Measurements from ENCODE around the gene RIPK1.
"Not testable (repeated sequence)": the region's sequence is repeated elsewhere in the genome, so short reads cannot be mapped to it uniquely, and the experiment has no call there.

Gene RIPK1

DNA sequence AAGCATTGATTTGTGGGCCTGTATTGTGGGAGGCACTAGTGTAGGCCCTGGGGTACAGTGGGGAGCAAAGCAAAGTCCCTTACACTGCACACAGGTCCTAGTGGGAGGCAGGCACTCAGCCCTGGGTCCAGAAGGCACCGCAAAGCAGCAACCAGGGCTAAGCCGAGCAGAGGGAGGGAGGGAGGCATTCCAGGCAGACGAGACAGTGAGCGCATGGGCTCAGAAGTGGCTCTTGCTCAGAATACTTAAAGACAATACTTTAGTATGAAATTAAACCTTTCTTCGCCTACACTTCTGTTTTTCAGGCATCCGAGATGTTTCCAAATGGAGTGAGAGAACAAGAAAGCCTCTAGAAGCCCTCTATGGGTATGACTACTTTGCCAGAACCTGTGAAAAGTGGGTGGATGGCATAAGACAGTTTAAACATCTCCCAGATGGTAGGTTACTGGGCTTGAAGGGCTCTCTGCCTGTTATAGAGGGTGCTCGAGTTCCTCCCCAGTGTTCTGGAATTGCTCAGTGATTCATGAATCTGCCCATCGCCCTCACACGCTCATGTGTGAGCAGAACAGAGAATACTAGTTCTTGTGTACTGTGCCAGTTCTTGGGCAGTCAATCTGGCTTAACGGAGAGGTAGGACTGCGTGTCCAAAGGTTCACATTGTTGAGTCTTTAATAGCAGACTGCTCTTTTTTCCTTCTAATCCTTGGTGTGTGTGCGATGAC is 68.9 kb downstream of the RIPK1 start:
- DNase-seq, result no peak

GRCh38 chr6:3137873-3138272 is 69.6 kb downstream of the RIPK1 start:
- DNase-seq, result not testable (repeated sequence)

GRCh38 chr6:3138341-3138740 is 70.0 kb downstream of the RIPK1 start:
- no peak for DNase-seq

GRCh38 chr6:3139090-3139903 is 71.0 kb downstream of the RIPK1 start:
- DNase-seq, result peak; percentile 11

DNA sequence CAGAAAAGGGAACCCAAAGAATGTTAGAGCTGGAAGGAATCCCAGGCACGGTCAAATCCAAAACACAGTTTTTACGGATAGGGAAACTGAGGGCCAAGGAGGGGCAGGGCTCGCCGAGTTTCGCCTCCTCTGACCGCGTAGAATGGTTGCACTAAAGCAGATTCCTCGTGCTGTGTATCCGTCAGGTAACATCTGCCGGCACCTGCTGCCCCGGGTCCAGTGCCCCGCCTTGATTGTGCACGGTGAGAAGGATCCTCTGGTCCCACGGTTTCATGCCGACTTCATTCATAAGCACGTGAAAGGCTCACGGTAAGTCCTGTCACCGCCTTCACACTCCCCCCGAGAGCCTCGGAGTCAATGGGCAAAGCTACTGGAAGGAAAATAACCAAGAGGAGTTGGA is 71.9 kb downstream of the RIPK1 start:
- no peak for DNase-seq

DNA sequence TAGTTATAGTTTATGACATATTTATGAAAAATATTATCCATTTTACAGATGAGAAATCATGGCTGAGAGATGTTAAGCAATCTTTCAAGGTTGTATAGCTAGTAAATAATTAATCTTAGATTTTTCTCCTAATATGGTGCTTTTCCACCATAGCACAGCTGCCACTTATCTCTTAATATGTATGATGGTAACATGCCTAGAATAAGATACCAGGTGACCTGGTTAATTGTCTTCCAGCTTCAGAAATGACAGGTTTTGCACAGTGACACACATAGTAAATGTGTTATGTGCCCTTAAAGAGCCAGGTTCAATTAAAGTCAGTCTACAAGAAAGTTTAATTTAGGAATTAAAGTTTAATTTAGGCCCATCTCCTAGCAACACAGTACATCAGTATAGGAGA is 74.2 kb downstream of the RIPK1 start:
- no peak for DNase-seq

DNA sequence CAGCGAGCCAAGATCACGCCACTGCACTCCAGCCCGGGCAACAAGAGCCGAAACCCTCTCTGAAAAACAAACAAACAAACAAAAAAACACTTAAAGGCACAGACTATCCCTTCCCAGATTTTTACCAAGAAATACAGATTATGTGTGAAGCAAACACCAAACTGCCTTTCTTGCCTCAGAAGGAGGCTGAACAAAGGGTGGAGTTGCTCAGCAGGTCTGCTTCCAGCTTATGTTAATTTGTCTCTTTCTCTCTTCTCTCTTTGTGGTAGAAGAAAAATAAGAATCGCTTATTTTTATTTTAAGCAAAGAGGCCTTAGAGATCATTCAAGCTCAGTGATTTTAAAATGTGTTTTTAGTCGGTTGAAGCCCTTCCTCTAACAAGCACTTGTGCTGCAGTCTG is 74.9 kb downstream of the RIPK1 start:
- no peak for DNase-seq

GRCh38 chr6:3144571-3144970 is 76.3 kb downstream of the RIPK1 start:
- DNase-seq, result no peak

DNA sequence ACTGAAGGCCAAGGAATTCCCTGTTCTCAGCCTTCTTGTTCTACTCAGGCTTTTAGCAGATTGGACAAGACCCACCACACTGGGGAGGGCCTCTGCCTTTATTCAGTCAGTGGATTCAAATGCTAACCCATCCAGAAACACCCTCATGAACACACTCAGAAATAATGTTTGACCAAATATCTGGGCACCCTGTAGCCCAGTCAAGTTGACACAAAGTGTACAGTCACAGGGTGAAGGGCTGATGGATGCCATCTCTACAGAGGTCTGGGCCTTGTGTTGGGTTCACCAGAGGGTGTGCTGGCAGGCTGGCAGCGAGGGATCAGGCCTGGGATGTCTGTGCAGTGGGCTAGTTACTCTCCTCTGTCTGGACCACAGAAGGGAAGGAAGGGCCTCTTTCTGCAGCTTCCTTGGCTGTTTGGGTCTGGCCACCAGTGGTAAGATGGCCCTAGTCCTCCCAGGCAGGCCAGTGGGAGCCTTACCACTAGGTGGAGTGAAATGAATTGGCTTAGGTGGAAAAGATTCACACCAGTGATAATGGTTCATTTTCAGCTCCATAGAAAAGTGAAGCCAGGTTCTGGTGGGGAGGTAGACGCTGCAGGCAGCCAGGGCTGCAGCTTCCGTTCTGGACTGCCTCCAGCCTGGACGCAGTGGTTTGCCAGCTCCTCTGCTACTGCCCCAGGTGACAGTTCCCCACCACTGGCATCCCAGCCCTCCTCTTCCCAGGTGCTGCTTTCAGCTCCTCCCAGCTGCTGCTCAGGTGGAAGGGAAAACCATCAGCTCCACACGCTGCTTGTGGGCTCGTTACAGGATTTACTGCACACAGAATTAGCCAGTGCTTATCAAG is 79.8 kb downstream of the RIPK1 start:
- DNase-seq, result no peak

DNA sequence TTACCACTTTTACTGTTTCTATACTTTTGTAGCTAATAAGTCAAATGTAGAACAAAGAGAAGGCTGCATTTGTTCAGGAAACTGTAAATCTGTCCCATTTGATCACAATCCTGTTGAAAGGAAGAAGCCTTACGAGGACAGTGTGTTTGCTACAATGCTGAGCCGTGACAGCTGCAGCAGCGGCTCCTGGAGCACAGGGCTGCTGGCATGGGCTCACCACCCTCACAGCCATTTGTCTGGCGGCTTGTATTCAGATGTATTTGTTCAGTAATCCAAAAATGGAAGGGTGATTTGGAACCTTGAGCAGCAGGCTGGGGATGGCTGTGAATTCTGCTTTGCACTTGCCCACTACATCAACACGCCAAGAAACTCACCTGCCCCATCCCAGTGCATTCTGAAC is 83.4 kb downstream of the RIPK1 start:
- no peak for DNase-seq

DNA sequence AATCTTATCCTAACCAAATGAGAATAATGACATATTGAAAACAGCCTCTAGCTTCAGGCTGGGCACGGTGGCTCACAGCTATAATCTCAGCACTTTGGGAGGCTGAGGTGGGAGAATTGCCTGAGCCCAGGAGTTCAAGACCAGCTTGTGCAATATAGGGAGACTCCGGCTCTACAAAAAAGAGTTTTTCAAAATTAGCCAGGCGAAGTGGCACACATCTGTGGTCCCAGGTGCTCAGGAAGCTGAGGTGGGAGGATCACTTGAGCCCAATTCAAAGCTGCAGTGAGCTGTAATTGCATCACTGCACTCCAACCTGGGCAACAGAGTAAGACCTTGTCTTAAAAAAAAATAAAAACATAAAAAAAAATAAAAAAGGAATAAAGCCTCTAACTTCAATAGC is 84.4 kb downstream of the RIPK1 start:
- no peak for DNase-seq

DNA sequence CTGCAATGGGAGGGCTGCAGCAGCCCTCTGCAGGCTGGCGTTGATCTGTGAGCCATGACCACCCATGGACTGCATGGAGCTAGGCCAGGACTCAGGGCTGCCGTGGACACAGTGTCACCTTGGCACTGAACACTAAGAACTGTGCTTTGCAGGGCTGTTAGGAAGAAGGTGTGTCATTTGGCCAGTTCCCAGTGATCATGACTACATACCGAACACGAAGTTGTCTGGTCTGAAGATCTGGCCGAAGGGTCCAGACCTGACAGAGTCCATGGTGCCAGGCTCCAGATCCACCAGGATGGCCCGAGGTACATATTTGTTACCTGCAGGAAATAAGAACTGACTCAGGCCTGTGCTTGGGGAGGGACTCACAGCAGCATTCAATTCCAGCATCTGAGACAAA is 87.1 kb downstream of the RIPK1 start:
- not testable (repeated sequence) for DNase-seq

GRCh38 chr6:3156184-3157130 is 88.2 kb downstream of the RIPK1 start:
- not testable (repeated sequence) for DNase-seq

DNA sequence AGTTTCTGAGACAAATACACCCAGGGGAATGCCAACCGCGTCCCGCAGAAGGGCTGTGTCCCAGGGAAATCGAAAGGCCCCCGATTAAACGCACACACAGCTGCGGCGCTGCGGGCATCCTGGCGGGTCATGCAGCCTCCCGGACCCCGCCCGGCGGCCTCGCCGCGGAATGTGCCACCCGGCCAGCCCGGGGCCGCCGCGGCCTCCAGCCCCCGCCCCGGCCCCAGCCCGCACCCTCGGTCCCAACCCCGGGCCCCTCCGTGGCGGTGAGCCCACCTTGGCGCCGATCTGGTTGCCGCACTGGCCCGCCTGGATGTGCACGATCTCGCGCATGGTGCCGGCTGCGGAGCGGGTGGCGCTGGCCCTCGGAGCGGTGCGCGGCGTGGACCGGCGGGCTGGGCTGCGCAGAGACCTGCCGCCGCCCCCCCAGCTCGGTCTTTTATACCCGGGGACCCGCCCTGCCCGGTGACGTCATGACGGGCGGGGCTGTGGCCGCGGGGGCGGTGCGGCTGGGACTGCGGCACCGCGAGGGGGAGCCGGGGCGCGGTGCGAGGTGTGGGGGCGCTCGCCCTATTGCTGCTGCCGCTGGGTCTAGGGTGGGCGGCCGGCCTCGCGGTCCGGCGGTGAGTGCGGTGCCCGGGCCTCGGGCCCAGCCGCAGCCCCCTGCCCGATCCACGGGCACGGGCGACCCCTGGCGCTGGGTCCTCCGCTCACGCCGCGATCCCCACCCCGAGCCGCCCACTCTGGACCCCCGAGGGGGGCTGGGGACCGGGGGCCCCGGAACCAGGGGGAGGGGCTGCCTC is 89.0 kb downstream of the RIPK1 start, which contains the start of gene TUBB2A:
TUBB2A (minus strand) TSS at position 414 of the 803 bp plus-strand sequence; CDS start at position 333, 81 bp downstream.
- DNase-seq, result peak; percentile 28

DNA sequence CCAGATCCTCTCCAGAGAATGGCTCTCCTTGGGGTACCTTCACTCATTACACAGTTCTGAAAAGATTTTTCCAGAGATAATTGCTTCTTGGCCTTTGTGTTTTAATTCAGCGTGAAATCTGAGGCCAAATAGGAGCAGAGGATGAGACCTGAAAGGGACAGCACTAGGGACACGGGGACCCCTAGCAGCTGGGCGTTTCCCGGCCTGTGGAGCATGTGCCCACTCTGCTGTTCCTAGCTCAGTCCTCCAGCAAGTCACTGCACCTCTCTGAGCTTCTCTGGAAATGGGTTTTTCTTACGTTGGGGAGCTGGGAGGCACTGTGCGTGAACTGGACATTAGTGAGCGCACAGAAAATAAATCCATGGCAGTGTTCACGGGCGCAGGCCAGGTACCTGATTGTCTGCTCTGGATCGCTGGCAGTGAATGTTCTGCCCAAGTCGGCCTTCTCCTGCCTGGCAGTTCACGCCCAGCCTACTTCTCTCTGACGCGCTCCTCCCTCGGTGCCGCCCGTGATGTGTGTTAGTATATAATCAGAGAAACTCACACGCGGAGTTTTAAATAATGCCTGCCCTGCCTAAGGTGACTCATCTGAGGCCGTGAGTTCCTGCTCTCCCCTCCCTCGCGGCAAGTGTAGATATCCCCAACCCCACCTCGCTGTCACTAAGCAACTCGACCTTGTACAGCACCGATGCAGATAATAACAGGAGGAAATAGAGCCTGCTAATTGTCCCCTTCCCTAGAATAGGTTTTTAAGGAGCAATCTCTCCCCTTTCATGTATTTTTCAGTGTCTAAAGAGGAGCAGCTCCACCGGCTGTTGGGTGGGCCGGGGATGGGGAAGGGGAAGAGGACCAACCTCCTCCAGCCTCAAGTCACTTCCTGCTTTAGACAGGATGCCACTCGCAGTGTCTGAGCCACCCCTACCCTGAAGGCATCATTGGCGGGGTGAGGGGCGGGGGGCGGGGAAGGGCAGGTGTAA is 91.8 kb downstream of the RIPK1 start:
- DNase-seq, result no peak

DNA sequence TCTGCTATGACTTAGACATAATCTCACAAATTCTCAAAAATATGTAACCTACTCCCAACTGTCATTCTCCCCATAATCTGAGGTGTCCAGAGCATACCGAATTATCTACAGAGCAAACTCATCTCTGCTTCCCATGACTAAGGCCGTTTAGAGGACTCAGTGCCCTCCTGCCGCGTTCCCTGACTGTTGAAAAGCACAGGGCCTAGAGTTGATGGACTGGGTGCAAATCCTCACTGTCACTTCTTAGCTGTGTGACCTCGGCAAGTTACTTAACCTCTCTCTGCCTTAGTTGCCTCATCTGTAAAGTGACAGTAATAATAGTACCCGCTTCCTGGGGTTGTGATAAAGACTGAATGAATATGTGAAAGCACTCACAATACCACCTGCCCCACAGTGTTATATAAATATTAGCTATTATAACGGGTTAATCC is 93.8 kb downstream of the RIPK1 start:
- no peak for DNase-seq

DNA sequence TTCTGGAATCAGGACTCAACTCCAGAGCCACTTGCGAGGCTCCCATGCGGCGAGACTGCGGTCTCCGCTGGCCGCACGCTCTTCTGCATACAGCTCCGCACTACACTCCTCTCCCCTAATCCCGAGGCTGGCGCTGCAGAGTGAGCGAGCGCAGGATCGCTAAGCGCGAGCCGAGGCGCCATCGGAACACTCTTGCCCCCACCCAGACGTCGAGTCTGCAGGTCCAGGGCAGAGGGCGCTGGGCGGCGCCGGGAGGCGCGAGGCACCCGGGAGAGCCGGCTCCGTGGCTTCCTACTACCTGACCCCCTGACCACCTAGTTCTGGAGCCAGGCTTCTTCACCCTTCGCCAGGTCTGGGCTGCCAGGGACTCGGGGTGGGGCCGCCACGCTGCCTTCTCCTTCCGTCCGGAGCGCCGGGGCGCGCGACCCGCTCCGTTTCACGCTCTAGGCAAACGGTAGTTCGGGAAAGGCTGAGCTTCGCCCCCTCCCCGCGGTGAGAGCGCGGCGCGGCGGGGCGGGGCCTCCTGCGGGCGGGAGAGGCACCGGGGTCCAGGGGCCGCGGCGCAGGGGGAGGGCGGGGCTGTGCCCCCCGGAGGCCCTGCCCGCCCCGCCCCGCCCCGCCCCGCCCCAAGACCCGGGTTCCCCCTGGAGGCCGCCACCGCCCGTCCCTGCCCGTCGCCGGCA is 94.4 kb downstream of the RIPK1 start:
- DNase-seq, result peak; percentile 41

- DNase-seq, result no peak
Measured at GRCh38 chr6:3163248-3163594, 94.9 kb downstream of the RIPK1 start.

DNA sequence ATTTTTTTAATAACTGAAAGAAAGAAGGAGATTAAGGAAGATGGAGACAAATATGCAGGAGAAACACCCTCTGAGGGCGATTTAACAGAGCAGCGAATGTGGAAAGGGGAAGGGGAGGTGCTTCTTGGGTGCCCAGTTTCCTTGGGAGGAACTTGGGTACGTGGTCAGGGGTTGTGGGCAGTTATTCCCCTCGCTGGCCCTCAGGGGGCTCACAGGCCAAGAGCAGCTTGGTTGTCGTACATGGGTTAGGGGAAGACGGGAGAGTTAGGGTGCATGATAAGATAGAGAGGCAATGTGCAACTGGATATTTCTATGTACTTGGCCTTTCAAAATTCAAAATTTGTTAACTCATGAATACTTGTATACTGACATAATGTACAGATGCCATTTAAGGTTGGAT is 96.1 kb downstream of the RIPK1 start:
- DNase-seq, result no peak

Measured in DMS79 treated with DMSO at 0.1 percent for 48 hours (cell line).